Colon (tissue), 2 donors: Measurements from ENCODE around the gene SLC27A5.

Experiments used
- FAIRE-seq: peaks from 2 replicates; lab custom pipeline; 2012; peaks lifted over from hg19 to GRCh38; lab: Jason Lieb, UNC
- donor health status: control.
- donor health status: control.

SLC27A5 gene

GRCh38 chr19:58511353-58512208 lies at the start of gene SLC27A5:
SLC27A5 (minus strand) TSS chr19:58511992; CDS start chr19:58511955, 37 bp downstream.
- FAIRE-seq = no peak

- FAIRE-seq = no peak
Measured at GRCh38 chr19:58560921-58561320, 49.1 kb upstream of the SLC27A5 start.

GRCh38 chr19:58560007-58560887 lies 48.5 kb upstream of the SLC27A5 start:
- FAIRE-seq = no peak

- FAIRE-seq = no peak
Measured at GRCh38 chr19:58559275-58560006, 47.6 kb upstream of the SLC27A5 start.

GRCh38 chr19:58558623-58559274 lies 47.0 kb upstream of the SLC27A5 start:
- FAIRE-seq = no peak

- FAIRE-seq = no peak
Measured at GRCh38 chr19:58558066-58558622, 46.4 kb upstream of the SLC27A5 start, which contains the start of gene UBE2M. UBE2M (minus strand) TSS chr19:58558611; CDS start chr19:58558381, 230 bp downstream.

GRCh38 chr19:58557221-58558065 lies 45.7 kb upstream of the SLC27A5 start:
- no peak for FAIRE-seq

- FAIRE-seq = no peak
Measured at GRCh38 chr19:58556622-58557220, 44.9 kb upstream of the SLC27A5 start.

- FAIRE-seq = no peak
Measured at GRCh38 chr19:58555920-58556621, 44.3 kb upstream of the SLC27A5 start.

GRCh38 chr19:58555369-58555885 lies 43.6 kb upstream of the SLC27A5 start:
- no peak for FAIRE-seq

- no peak for FAIRE-seq
Measured at GRCh38 chr19:58554494-58555368, 42.9 kb upstream of the SLC27A5 start, which contains the start of gene CHMP2A. CHMP2A (minus strand) TSS chr19:58555105; CDS start chr19:58554212, 893 bp downstream.

- FAIRE-seq = no peak
Measured at GRCh38 chr19:58553799-58554493, 42.2 kb upstream of the SLC27A5 start.

- no peak for FAIRE-seq
Measured at GRCh38 chr19:58552655-58553054, 40.9 kb upstream of the SLC27A5 start.

GRCh38 chr19:58551577-58552471 lies 40.0 kb upstream of the SLC27A5 start:
- no peak for FAIRE-seq

- FAIRE-seq = no peak
Measured at GRCh38 chr19:58551123-58551497, 39.3 kb upstream of the SLC27A5 start.
